GM18867 (cell line): ENCODE results near the gene GRIP2.

Experiments used
- ATAC-seq: cut with Tn5 transposase; IDR thresholded peaks from one replicate; pipeline ENCODE4 v1.9.1; 2021; ENCODE audit warnings: mild to moderate bottlenecking, moderate library complexity; ENCODE audit not compliant: unreplicated experiment

Gene GRIP2

DNA sequence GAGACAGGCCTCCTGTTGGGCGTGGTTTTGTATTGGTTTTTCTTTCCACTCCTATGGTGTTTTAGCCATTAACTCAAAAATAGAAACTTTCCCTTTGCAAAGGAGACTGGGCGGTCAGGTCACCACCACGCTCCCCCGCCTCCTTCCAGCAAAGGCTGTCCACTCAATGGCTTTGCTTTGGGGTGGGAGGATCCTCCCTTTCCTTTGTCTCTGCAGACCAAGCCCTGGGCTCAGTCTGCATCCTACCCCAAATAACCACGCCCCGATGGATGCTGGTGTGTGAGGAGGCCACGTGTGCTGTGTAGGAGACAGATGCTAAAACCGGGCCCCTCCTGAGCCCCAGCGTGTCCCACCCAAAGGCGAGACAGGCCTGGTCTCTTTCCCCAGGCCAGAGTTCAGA, 68.5 kb downstream of the GRIP2 start:
- ATAC-seq: no peak

DNA sequence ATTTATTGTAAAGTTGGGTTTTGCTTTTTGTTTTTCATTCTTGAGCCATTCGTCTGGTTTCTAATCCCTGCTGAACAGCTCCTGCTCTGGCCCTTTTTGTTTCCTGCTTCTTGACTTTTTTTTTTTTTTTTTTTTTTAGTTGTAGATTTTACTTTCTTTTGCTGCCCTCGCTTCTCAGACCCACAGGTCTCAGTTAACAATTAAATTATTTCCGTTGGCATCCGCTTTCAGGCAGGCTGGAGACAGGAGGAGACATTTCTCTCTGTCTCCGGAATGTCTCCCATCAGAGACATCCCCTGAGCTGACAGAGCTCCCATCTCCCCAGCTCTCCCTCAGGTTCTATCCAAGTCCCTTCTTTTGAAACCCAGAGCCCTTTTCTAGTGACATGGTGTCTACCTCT, 69.1 kb downstream of the GRIP2 start:
- ATAC-seq: no peak

DNA sequence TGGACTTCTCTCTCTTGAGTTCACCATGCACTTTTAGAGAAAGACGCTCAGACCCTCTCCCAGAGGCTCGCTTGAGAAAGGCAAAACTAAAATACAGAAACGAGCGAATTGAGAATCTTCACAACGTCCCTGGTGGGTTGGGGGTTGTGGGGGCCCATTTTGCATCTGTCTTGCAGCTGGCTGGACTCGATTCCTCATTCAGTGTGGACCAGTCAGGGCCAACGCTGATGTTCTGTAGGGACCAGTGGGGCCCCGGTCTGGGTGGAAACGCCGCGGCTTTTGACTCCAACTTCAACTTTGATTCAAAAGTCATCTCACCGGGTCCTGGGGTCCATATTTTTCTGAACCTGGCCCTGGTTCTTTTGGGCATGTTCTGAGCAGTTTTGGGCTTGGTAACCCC, 69.7 kb downstream of the GRIP2 start:
- no peak for ATAC-seq

DNA sequence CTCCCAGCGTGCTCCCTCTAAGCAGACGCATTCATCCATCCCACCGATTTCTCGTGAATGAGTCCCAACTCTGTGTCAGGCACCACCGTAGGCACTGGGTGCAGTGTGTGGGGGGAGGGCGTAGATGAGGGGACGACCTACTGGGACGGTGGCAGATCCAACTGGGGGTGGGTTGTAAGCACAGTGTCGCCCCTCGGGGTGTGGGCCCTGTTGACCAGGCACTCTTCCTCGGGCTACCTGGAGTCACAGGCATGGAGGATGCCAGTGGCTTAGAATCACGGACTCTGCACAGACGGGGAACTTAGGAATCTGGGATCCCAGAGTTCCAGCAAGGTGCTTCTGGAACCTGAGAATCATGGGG, 71.5 kb downstream of the GRIP2 start:
- ATAC-seq: no peak

GRCh38 chr3:14467814-14468620, 72.1 kb downstream of the GRIP2 start:
- no peak for ATAC-seq

DNA sequence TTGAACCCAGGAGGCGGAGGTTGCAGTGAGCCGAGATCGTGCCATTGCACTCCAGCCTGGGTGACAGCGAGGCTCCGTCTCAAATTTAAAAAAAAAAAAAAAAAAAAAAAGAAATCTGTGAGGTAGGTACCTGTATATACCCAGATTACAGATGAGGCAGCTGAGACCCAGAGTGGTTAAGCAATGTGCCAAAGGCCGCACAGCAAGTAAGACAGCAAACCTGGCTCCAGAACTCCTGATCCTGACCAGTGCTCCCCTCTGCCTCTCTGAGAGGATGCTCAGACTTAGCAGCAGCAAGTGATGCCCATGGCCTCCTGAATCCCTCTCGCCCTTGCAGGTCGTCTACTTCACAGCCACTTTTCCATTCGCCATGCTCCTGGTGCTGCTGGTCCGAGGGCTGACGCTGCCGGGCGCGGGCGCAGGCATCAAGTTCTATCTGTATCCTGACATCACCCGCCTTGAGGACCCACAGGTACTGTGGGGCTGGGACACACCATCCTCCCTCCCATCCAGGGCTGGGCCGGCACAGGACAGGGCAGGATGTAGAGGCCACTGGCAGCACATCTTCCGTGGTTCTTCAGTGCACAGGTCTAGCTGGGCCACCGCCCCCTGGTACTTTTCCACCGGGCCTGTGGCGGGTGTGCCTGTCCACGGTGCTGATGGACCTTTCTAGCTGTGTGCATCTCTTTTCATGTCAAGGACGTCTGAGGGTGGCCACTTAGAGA, 73.8 kb downstream of the GRIP2 start:
- ATAC-seq: no peak

DNA sequence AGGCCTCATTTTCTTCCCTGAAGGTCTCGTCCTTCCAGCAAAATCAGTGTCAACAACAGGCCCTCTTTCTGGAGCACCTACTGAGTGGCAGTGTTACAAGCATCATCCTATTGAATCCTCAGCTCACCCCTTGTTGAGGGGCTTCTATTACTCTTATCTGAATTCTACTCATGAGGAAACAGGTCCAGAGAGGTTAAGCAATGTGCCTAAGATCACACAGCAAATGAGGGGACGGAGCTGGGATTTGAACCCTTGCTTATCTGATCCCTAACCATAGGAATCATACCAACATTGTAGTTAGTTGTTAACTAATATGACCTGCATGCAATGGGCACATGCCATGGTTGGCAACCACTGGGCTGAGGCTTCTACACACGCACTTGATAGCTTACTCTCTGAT, 74.7 kb downstream of the GRIP2 start:
- ATAC-seq: no peak

DNA sequence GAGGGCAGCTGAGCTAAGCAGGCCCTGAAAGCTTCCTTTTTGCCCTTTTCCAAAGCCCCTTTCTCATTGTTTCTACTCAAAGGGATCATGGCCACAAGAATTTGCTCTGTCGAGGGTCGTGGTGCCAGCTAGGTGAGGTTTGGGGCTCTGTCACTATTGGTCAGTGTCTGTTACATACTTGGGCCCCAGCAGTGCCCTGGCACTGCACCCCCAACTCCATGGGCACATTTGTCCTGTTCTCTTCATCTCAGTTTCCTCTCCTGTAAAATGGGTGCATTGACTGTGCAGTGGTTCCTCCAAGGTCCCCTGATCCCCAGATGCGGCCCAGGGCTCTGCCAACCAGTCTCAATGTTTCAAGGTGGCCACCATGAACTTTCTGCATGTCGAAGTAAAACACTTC, 75.6 kb downstream of the GRIP2 start:
- ATAC-seq: no peak

GRCh38 chr3:14464141-14464465, 76.0 kb downstream of the GRIP2 start:
- ATAC-seq: no peak

DNA sequence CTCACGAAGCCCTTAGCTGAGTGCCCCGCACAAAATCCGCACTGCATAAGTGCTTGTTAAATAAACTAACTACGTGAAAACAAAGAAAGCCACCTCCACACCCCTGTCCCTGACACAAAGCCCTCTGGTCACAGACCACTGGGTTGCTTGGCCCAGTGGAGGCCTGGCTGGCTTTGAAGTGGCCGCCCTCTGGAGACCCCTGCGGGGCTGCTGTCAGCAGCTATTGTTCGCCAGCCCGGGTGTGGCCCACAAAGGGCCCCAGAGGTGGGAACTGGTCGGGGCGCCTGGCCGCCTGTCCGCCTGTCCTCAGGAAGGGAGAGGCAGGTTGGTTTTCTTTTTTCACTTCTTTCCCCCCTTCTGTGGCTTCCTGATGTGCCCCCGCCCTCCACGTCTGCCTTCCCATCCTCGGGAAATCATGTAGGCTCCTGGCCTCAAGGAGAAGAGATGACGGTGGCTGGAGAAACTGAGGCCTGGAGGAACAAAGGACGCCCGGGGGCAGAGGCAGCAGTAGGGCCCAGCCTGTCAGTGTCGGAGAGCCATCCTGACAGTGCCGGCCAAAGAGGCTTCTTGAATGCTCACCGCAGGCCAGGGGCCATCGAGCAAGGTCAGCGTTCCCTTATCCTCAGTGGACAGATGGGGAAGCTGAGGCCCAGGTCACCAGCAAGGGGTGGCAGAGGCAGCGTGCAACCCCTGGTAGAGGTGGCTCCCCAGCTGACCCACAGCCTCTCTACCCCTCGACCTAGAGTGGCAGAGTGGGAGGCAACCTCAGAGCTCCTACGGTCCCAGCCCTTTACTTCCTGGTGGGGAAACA, 76.6 kb downstream of the GRIP2 start:
- ATAC-seq: no peak

DNA sequence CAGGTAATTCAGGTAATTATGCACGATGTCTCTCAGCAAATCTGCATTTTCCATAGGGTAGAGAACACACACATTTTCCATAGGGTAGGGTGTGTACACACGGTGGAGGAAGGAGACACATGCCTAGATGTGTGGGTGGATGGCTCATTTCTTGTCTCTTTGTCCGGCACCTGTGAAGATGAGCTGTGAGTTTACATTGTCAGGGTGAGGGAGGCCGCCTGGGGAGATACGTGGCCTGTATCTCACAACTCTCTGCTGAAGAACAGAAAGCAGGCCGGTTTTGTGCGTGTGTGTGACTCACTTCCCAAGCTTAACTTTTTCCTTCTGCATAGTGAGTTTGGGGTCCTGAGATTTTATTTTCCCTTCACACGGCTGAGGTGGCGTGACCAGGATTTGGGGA, 77.4 kb downstream of the GRIP2 start:
- ATAC-seq: no peak

DNA sequence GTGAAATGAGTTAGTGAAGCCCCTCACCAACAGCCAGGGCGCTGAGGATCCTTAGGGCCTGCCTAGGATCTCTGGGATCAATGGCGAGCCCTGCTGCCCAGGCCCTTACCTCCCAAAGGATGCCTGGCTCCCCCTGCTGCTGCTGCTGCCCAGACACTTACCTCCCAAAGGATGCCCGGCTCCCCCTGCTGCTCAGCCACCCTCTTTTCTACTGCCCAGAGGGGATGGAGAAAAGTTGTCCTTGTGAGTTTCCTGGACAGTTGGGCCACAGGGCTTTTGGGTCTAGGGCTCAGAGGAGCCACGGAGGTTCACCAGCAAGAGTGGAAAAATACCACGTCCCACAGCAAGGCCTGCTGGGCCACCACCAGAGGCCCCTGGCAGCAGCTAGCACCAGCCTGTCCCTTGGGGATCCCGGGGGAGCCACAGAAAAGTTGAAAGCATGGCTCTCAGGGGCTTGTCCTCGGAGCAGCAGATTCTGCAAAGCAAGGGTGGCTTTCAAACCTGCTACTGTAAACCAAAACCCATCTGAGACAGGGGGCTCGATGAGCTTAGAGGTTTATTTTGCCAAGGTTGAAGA, 78.3 kb downstream of the GRIP2 start:
- ATAC-seq: peak; percentile 50

DNA sequence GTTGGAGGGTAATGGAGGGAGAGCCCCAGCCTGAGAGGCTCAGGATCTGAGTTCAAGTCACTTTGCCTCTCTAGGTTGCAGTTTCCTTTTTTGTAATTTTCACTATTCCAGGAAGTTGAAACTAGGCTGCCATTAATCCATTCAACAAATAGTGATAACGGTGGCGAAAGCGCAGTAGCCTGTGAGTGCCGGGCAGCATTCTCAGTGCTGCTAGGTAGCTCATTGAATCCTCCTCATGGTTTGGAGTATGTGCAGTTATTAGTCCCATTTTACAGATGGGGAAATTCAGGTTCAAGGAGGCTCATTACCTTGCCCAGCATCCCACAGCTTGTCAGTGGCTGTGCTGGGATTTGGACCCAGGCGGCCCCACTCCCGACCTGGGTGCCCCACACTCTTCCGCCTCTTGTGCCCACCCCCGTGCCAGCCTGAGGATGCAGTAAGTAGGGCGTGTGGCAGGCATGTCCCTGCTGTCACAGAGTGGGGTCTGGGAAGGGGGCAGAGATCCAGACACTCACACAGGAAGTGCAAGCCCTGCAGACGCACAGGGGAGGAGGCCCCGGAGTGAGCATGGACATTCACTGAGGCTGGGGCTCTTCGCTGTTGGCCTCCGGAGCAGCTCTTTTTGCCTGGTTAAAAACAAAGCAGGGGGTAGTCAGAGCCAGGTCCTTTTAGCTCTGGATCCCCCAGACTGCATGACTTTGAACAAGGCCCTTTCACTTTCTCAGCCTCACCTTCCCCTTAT, 79.0 kb downstream of the GRIP2 start:
- ATAC-seq: no peak

DNA sequence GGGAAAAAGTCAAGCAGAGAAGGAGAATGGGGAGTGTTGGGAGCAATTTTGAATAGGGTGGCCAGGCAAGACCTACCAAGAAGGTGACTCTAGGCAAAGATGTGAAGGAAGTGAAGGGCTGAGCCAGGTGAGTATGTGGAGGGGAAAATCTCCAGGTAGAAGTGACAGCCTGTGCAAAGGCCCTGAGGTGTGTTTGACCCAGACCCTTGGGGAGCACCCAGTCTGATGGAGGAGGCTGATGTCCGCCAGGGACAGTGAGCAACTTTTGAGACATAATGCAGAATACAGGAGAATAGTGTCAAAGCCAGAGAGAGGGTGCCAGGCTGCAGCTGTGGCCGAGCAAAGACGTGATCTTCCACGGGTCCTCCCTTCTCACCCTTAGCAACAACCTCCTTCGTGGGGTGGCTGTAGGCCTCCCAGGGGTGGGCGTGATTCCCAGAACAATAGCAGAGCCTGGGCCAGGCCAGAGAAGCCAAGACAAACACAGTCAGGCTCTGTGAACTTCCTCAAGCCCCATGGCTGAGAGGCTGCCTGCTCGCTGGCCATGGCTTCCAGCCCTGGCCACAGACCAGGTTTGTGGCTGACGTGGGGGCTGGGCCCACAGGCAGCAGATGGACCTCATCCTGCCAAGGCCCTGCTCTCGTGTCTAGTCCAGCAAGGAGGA, 79.7 kb downstream of the GRIP2 start:
- ATAC-seq: no peak

DNA sequence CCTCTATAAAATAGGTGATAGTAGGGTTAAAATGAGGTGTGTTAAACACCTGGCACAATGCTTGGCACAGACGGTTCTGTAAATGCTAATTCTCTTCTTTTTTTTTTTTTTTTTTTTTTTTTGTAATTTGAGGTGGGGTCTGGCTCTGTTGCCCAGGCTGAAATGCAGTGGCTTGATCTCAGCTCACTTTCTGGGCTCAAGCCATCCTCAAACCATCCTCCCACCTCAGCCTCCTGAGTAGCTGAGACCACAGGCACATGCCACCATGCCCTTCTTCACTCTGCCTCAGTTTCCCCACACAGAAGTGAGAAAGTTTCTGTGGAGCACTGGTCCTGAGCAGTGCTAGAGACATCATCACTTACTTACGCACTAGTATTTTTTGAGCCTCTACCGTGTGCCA, 80.4 kb downstream of the GRIP2 start:
- no peak for ATAC-seq

- ATAC-seq: no peak
Measured at GRCh38 chr3:14459384-14459783, 80.8 kb downstream of the GRIP2 start.

DNA sequence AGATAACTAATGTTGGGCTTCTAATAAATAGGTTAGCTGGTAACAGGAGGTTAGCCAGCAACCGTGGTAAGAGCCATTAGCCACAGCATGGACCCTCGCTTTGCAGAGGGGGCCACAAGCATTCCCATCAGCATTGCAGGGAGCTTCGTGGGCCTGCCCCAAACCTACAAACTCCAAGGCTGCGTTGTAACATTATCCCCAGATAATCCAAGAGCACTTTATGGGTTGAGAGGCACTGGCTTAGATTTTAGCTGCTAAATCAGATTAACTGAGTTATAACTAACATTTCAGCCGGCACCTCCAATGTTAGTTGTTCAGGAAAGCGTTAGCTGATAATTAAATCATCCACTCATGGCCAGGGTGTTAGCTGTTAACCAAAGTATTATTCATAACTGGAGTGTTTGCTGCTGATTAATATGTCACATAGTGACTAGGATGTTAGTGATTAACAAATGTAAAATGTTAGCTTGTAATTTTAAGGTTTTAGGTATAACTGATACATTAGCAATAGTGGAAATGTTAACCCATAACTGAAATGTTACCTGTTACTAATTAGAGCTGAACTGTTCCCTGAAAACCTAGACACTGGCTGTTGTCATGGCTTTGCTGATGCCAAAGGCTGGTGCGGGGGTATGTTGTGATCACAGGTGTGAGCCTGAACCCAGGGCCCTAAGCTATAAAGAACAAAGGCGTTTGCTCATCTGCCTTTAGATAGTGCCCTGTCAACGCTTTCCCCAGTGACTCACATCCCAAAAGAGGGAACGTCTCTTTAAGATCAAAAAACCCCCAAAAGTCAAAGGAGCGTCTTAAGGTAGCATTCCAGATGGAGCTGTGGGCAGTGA, 81.5 kb downstream of the GRIP2 start:
- ATAC-seq: no peak

DNA sequence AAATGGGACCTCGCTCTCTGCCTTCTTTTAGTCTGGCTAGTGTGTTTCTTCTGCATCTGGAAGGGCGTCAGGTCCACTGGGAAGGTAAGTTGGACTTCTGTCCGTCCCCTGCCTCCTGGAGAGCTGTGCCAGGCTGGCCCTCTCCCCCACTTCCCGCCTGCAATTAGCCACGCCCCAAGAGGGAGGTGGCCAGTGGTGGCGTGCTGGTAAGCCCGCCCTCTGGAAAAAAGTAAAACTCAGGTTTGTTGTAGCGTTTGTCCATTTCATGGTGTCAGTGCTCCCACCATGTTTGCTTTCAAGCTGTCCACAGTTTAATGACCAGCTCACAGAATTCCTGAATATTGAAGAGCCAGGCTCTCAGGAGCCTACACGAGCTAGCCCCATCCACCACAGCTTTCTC, 82.1 kb downstream of the GRIP2 start:
- no peak for ATAC-seq

DNA sequence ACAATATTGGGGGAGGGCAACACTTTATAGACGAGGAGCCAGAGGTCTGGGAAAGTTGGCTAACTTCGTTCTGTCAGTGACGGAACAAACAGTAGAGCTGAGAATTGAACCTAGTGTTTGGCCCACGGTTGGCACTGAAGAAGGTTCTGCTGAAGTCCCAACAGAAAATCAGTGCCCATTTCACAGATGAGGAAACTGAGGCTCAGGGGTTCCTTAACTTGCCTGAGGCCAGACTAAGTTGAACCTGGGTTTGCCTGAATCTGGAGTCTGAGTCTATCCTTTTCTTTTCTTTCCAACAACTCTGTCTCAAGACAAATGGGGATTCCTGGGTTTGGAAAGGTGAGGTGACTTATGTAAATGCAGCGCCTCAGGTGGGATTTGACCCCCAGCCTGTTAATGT, 82.7 kb downstream of the GRIP2 start:
- no peak for ATAC-seq
